ENCODE measurements around the gene PLEKHG3. TPM values are rescaled to one million over a fixed set of nuclear protein-coding genes. Genes with fewer than 3 reads are reported as not detected.

Gene PLEKHG3
- total RNA-seq, 1 donor from 2014 or later = 64.7 TPM

- Mint-ChIP-seq H3K4me1 (ENCODE audit: unreplicated experiment) (peaks cover 13% of the 10 kb centered on the region), H3K27me3 (no peaks in the 10 kb centered on the region), H3K27ac (no peak overlapping the region), H3K36me3 (no peaks in the 10 kb centered on the region), H3K4me3 (no peak overlapping the region), H3K9me3 (no peaks in the 10 kb centered on the region)
- TF ChIP-seq, protein P1, sequence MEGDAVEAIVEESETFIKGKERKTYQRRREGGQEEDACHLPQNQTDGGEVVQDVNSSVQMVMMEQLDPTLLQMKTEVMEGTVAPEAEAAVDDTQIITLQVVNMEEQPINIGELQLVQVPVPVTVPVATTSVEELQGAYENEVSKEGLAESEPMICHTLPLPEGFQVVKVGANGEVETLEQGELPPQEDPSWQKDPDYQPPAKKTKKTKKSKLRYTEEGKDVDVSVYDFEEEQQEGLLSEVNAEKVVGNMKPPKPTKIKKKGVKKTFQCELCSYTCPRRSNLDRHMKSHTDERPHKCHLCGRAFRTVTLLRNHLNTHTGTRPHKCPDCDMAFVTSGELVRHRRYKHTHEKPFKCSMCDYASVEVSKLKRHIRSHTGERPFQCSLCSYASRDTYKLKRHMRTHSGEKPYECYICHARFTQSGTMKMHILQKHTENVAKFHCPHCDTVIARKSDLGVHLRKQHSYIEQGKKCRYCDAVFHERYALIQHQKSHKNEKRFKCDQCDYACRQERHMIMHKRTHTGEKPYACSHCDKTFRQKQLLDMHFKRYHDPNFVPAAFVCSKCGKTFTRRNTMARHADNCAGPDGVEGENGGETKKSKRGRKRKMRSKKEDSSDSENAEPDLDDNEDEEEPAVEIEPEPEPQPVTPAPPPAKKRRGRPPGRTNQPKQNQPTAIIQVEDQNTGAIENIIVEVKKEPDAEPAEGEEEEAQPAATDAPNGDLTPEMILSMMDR (conservative IDR thresholded peaks at IDR 0.05) = no peak
- DNase-seq (ENCODE audit: extremely low spot score, unreplicated experiment) = no peak
These were observed 86.3 kb downstream of the PLEKHG3 start for GRCh38 chr14:64790478-64790877.

GRCh38 chr14:64792231-64792630, 88.0 kb downstream of the PLEKHG3 start:
- TF ChIP-seq, protein P1 (conservative IDR thresholded peaks at IDR 0.05) = no peak
- Mint-ChIP-seq H3K9me3 (no peaks in the 10 kb centered on the region), H3K4me1 (ENCODE audit: unreplicated experiment) (peaks cover 13% of the 10 kb centered on the region), H3K27ac (no peak overlapping the region), H3K36me3 (no peaks in the 10 kb centered on the region), H3K4me3 (no peak overlapping the region), H3K27me3 (no peaks in the 10 kb centered on the region)
- no peak for DNase-seq (ENCODE audit: extremely low spot score, unreplicated experiment)

- DNase-seq (ENCODE audit: extremely low spot score, unreplicated experiment) = no peak
- H3K36me3 Mint-ChIP-seq = no peaks in the 10 kb centered on the region
- no peaks in the 10 kb centered on the region for H3K27me3 Mint-ChIP-seq
- H3K4me3 Mint-ChIP-seq = no peak overlapping the region
- H3K4me1 Mint-ChIP-seq (ENCODE audit: unreplicated experiment) = peaks cover 13% of the 10 kb centered on the region
- TF ChIP-seq, protein P1 (conservative IDR thresholded peaks at IDR 0.05) = no peak
- H3K9me3 Mint-ChIP-seq = no peaks in the 10 kb centered on the region
- no peak overlapping the region for H3K27ac Mint-ChIP-seq
These were observed 88.8 kb downstream of the PLEKHG3 start for GRCh38 chr14:64792871-64793560.

- no peaks in the 10 kb centered on the region for H3K9me3 Mint-ChIP-seq
- TF ChIP-seq, protein P1 (conservative IDR thresholded peaks at IDR 0.05) = no peak
- H3K36me3 Mint-ChIP-seq = no peaks in the 10 kb centered on the region
- H3K27me3 Mint-ChIP-seq = no peaks in the 10 kb centered on the region
- peaks cover 2% of the 10 kb centered on the region for H3K4me1 Mint-ChIP-seq (ENCODE audit: unreplicated experiment)
- H3K4me3 Mint-ChIP-seq = no peak overlapping the region
- H3K27ac Mint-ChIP-seq = no peak overlapping the region
- no peak for DNase-seq (ENCODE audit: extremely low spot score, unreplicated experiment)
These were observed 91.0 kb downstream of the PLEKHG3 start for GRCh38 chr14:64795211-64795610.

DNA sequence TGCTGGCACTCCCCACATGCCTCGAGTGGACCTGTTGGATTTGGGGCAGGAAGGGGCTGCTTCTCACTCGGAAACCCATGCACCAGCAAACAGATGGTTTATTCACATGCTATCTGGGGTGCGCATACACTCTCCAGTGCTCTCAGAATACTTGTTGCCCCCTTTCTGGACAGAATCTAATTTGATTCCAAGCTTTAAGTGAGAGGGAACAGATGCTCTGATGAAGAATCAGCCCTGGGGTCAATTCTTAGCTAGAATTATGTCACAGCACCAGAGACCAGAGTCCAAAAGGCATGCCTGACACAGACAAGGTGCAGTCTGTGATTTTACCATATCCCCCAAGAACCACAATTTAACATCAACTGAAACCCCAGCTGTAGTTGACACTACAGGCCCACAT, 91.7 kb downstream of the PLEKHG3 start:
- no peak for DNase-seq (ENCODE audit: extremely low spot score, unreplicated experiment)
- Mint-ChIP-seq H3K27ac (no peak overlapping the region), H3K9me3 (no peaks in the 10 kb centered on the region), H3K4me3 (no peak overlapping the region), H3K27me3 (no peaks in the 10 kb centered on the region), H3K4me1 (ENCODE audit: unreplicated experiment) (no peaks in the 10 kb centered on the region), H3K36me3 (no peaks in the 10 kb centered on the region)
- TF ChIP-seq, protein P1 (conservative IDR thresholded peaks at IDR 0.05) = no peak

All from type B pancreatic cell (in vitro differentiated cells).